Breast epithelium (tissue), 4 donors: ENCODE data around the gene ESCO1. TPM values are rescaled to one million over a fixed set of nuclear protein-coding genes. Genes with fewer than 3 reads are reported as not detected.
"Not testable (repeated sequence)": the region's sequence is repeated elsewhere in the genome, so short reads cannot be mapped to it uniquely, and the experiment has no call there.

ENCODE experiments used
- DNase-seq, 2 donors: peaks; one replicate each; pipeline ENCODE4 v3.0.0-alpha.2; 2019; ENCODE audit warnings: low spot score in 2 of 2
- H3K27ac ChIP-seq, 2 donors: fragments of 200-600 bp; sonication (generic) in 1 of 2; one replicate each; pipeline ENCODE4 v1.5.1; 2016 to 2019; ENCODE audit warnings: mild to moderate bottlenecking in 1 of 2
- H3K27me3 ChIP-seq, 2 donors: fragments of 200-600 bp; sonication (generic) in 1 of 2; one replicate each; pipeline versions ENCODE4 v1.5.1 to v1.6.0; 2017 to 2019; ENCODE audit warnings: control low read depth in 1 of 2, mild to moderate bottlenecking in 1 of 2
- H3K36me3 ChIP-seq: fragments of 200-600 bp; one replicate; pipeline ENCODE4 v1.5.1; 2019
- H3K4me1 ChIP-seq, 2 donors: fragments of 200-600 bp; sonication (generic); one replicate each; pipeline ENCODE4 v1.5.1; 2016 to 2019; ENCODE audit warnings: control low read depth in 1 of 2
- H3K4me3 ChIP-seq, 3 donors: fragments of 200-600 bp; sonication (generic); 1 replicate in 2 of 3; 2 replicates in 1 of 3; pipeline ENCODE4 v1.5.1; 2016 to 2019; ENCODE audit warnings: mild to moderate bottlenecking in 3 of 3, moderate library complexity in 2 of 3
- H3K9me3 ChIP-seq, 2 donors: fragments of 200-600 bp; sonication (generic) in 1 of 2; one replicate each; pipeline ENCODE4 v1.5.1; 2016 to 2019; ENCODE audit warnings: control low read depth in 1 of 2
- CTCF ChIP-seq, 3 donors: fragments of 450-650 bp; IDR thresholded peaks; one replicate each; pipeline ENCODE4 v1.5.1; 2016 to 2017; ENCODE audit warnings: antibody characterized with exemption in 3 of 3, mild to moderate bottlenecking in 3 of 3, moderate library complexity in 3 of 3
- POLR2A ChIP-seq: fragments of 450-650 bp; IDR thresholded peaks from one replicate; pipeline ENCODE4 v1.6.1; 2016; ENCODE audit warnings: antibody characterized with exemption, mild to moderate bottlenecking, moderate library complexity
- POLR2AphosphoS5 ChIP-seq, 3 donors: sonication (generic); formaldehyde crosslinking; IDR thresholded peaks; one replicate each; pipeline ENCODE4 v1.6.1; 2017; ENCODE audit warnings: antibody characterized with exemption in 3 of 3
- intact Hi-C: fragments of 100-400 bp; cut with DNase I; formaldehyde crosslinking; loops from one replicate; pipeline ENCODE4 v1.15.1; 2023; ENCODE audit warnings: low total_unique reads
- total RNA-seq, 3 donors: library from RNA; depleted of rRNA; stranded (reverse); fragments of >200 nt; gene quantifications; one replicate each; pipeline ENCODE4 v1.1.0, GENCODE V29; 2016

Gene ESCO1
- total RNA-seq, 3 donors from 2014 or later = 14.2 to 28.2 (median 18.4) TPM

GRCh38 chr18:21597620-21598019, 2.9 kb downstream of the ESCO1 start:
- Histone ChIP-seq H3K27ac (no peak overlapping the region), H3K27me3 (no peaks in the 10 kb centered on the region), H3K4me3 (no peak overlapping the region), H3K9me3 (no peaks in the 10 kb centered on the region), H3K36me3 (no peaks in the 10 kb centered on the region), H3K4me1 (peaks cover 0 to 11% of the 10 kb centered on the region in 2 donors)
- DNase-seq = no peak
- TF ChIP-seq POLR2A = no peak
- no peak for TF ChIP-seq CTCF (IDR thresholded peaks at IDR 0.05)
- TF ChIP-seq POLR2AphosphoS5 (IDR thresholded peaks at IDR 0.05) = no peak
- intact Hi-C loops = no loop called here

- no peaks in the 10 kb centered on the region for H3K36me3 ChIP-seq
- H3K27ac ChIP-seq = no peak overlapping the region
- TF ChIP-seq CTCF (IDR thresholded peaks at IDR 0.05) (no peak), POLR2AphosphoS5 (IDR thresholded peaks at IDR 0.05) (no peak), POLR2A (no peak)
- peaks cover 0 to 3% of the 10 kb centered on the region in 2 donors for H3K4me1 ChIP-seq
- H3K9me3 ChIP-seq = no peaks in the 10 kb centered on the region
- H3K27me3 ChIP-seq = no peaks in the 10 kb centered on the region
- no peak overlapping the region for H3K4me3 ChIP-seq
- intact Hi-C loops = no loop called here
- no peak for DNase-seq
Measured at GRCh38 chr18:21593540-21594257, 6.8 kb downstream of the ESCO1 start.

GRCh38 chr18:21592361-21592760, 8.1 kb downstream of the ESCO1 start:
- H3K4me3 ChIP-seq, H3K9me3 ChIP-seq, intact Hi-C loops, H3K36me3 ChIP-seq, H3K27ac ChIP-seq, H3K27me3 ChIP-seq, DNase-seq, H3K4me1 ChIP-seq: not testable (repeated sequence)

GRCh38 chr18:21584391-21584790, 16.1 kb downstream of the ESCO1 start:
- Histone ChIP-seq H3K4me3 (no peak overlapping the region), H3K9me3 (peaks cover 0 to 5% of the 10 kb centered on the region in 2 donors), H3K27ac (no peak overlapping the region), H3K27me3 (no peaks in the 10 kb centered on the region), H3K36me3 (no peaks in the 10 kb centered on the region), H3K4me1 (no peaks in the 10 kb centered on the region)
- DNase-seq = no peak
- intact Hi-C loops = no loop called here
- TF ChIP-seq CTCF (IDR thresholded peaks at IDR 0.05) (no peak), POLR2AphosphoS5 (IDR thresholded peaks at IDR 0.05) (no peak), POLR2A (no peak)

GRCh38 chr18:21575656-21576055, 24.8 kb downstream of the ESCO1 start:
- intact Hi-C loops = no loop called here
- Histone ChIP-seq H3K4me1 (no peaks in the 10 kb centered on the region), H3K36me3 (no peaks in the 10 kb centered on the region), H3K4me3 (no peak overlapping the region), H3K27me3 (no peaks in the 10 kb centered on the region), H3K27ac (no peak overlapping the region), H3K9me3 (no peaks in the 10 kb centered on the region)
- DNase-seq = no peak
- TF ChIP-seq POLR2AphosphoS5 (IDR thresholded peaks at IDR 0.05) (no peak), POLR2A (no peak), CTCF (IDR thresholded peaks at IDR 0.05) (no peak)

- DNase-seq = no peak
- Histone ChIP-seq H3K4me3 (no peak overlapping the region), H3K4me1 (no peaks in the 10 kb centered on the region), H3K27me3 (no peaks in the 10 kb centered on the region), H3K9me3 (no peaks in the 10 kb centered on the region), H3K36me3 (no peaks in the 10 kb centered on the region), H3K27ac (no peak overlapping the region)
- TF ChIP-seq CTCF (IDR thresholded peaks at IDR 0.05) = no peak
- no peak for TF ChIP-seq POLR2AphosphoS5 (IDR thresholded peaks at IDR 0.05)
- TF ChIP-seq POLR2A = no peak
- intact Hi-C loops = no loop called here
Measured at GRCh38 chr18:21571772-21572171, 28.7 kb downstream of the ESCO1 start.
